ENCODE results near the gene NIPAL4.

NIPAL4 gene

DNA sequence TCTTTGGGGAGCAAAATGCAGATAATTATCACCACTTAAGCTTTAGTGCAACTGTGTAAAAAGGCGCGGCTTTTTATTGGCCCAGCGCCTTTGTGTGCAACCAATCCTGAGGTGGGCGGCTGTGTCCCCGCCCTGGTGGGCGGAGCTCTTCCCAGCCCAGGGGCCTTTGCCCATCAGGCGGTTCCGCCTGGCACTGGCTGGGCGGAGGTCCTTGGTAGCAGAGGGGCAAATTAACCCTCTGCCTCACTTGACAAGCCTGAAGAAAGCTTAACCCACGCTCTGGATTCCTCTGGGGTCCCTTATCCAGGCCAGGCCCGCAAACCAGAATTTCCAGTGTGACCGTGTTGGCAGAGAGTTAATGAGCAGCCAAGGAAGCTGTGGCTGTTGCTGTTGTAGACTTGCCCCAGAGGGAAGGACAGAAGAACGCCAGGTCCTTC is 12.8 kb upstream of the NIPAL4 start:
- 86 to 88% methylated on average over 13 of the region's 13 CpGs for WGBS, 2 experiments (ENCODE audit: insufficient coverage in 2 of 2)
- H3K27ac ChIP-seq (ENCODE audit: low read depth, low read length, severe bottlenecking), result no peak overlapping the region

DNA sequence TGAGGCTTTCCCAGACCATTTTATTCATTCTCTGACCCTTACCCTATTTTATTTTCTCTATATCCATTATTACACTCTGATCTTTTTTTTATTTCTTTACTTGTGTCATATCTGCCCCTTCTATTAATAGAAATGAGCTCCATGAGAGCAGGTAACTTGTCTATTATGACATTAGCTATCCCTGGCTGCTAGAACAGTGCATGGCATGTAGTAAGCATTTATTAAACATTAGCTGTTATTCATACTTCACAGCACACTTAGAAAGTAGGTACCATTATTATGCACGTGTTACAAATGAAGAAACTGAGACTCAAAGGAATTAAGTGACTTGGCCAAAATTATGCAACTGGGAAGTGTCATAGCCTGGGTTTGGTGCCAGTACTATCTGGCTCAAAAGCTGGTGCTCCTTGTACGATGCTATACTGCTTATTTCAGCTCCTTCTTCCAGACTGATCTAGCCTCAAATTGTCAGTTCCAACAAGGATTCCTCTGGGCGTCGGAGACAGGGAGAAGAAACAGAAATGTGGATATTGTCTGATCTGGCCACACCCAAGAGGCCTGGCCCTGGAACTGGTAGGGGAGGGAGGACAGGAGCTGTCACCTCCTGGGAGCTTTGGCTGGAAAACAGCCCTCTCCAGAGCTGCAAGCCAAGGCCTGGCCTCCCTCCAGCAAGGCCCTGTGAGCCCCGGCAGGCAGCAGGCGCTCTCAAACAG is 10.8 kb upstream of the NIPAL4 start:
- Histone ChIP-seq H3K4me3 (ENCODE audit: extremely low read depth, insufficient read depth, low read length, poor library complexity, severe bottlenecking) (no peak overlapping the region), H3K36me3 (ENCODE audit: control insufficient read depth, insufficient read depth, low read length) (no peaks in the 10 kb centered on the region), H3K9me3 (ENCODE audit: control insufficient read depth, low read length) (no peaks in the 10 kb centered on the region), H3K27ac (ENCODE audit: low read depth, low read length, severe bottlenecking) (no peak overlapping the region), H3K4me1 (ENCODE audit: control insufficient read depth, insufficient read depth, low read length, poor library complexity, severe bottlenecking) (no peaks in the 10 kb centered on the region)
- WGBS, 2 experiments (ENCODE audit: insufficient coverage in 2 of 2), result 86 to 94% methylated on average over 3 to 6 of the region's 6 CpGs

More for the DNA sequence above, 12.8 kb upstream of the NIPAL4 start:
- Histone ChIP-seq H3K36me3 (ENCODE audit: control insufficient read depth, insufficient read depth, low read length) (no peaks in the 10 kb centered on the region), H3K4me1 (ENCODE audit: control insufficient read depth, insufficient read depth, low read length, poor library complexity, severe bottlenecking) (no peaks in the 10 kb centered on the region), H3K9me3 (ENCODE audit: control insufficient read depth, low read length) (no peaks in the 10 kb centered on the region), H3K4me3 (ENCODE audit: extremely low read depth, insufficient read depth, low read length, poor library complexity, severe bottlenecking) (no peak overlapping the region)

DNA sequence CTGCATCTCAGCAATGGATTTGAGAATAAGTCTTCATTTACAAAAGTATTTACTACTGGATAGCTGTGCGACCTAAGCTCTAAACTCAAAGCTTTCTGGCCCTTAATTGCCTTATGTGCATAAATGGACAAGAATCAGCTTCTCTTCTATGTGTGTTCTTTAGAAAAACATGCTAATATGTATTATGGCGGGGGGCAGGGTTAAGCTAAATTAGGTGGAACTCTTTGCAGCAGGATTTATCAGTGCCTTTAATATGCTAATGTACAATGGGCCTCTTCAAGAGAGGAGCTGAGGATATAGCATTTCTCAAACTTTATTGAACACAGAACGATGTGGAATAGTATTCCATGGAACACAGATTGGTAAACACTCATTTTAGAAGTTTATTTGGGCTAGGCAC is 10.0 kb upstream of the NIPAL4 start:
- H3K27ac ChIP-seq (ENCODE audit: low read depth, low read length, severe bottlenecking), result no peak overlapping the region
- no peaks in the 10 kb centered on the region for H3K36me3 ChIP-seq (ENCODE audit: control insufficient read depth, insufficient read depth, low read length)
- 100% methylated on average over 2 of the region's 3 CpGs; no CpG with 5 or more reads in 1 of the 2 experiments for WGBS, 2 experiments (ENCODE audit: insufficient coverage in 2 of 2)
- no peak overlapping the region for H3K4me3 ChIP-seq (ENCODE audit: extremely low read depth, insufficient read depth, low read length, poor library complexity, severe bottlenecking)
- H3K4me1 ChIP-seq (ENCODE audit: control insufficient read depth, insufficient read depth, low read length, poor library complexity, severe bottlenecking), result no peaks in the 10 kb centered on the region
- no peaks in the 10 kb centered on the region for H3K9me3 ChIP-seq (ENCODE audit: control insufficient read depth, low read length)

DNA sequence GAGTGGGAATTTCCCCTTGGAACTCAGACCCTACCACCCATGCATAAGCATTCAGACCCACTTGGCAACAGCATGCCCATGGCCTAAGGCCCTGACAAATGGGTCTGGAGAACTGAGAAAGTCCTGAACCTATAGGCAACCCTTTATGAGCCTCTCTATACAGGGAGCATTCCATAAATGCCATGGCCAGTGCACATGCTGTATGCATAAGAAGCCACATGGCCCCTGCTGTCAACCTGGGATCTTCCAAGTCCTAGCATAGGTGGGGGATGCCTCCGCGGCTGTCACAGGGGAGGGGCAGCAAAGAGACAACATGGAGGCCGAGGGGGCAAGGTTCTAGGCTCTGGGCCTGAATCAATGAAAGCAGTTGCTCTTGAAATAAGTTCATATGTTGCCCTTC is 8.2 kb upstream of the NIPAL4 start:
- no peak overlapping the region for H3K4me3 ChIP-seq (ENCODE audit: extremely low read depth, insufficient read depth, low read length, poor library complexity, severe bottlenecking)
- no peaks in the 10 kb centered on the region for H3K36me3 ChIP-seq (ENCODE audit: control insufficient read depth, insufficient read depth, low read length)
- 85% methylated on average over 3 of the region's 3 CpGs; no CpG with 5 or more reads in 1 of the 2 experiments for WGBS, 2 experiments (ENCODE audit: insufficient coverage in 2 of 2)

DNA sequence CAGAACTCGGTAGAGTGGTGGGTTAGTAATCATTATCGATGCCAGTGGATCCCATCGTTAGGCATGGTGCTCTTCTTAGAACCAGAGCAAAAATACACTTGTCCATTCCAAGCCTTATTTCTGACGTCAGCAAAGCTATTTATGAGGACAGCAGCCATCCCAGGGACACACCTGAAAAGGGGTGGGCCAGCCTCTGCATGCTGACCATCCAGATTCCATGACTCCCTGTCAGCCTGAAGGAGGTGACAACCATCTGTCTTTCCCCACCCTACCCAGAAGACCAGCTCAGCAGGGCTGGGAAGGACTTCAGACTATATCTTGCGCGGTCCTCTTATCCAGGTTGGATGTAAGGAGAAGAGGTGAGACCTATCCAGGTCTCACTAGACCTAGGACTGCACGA is 5.7 kb upstream of the NIPAL4 start:
- H3K9me3 ChIP-seq (ENCODE audit: control insufficient read depth, low read length), result no peaks in the 10 kb centered on the region
- no peaks in the 10 kb centered on the region for H3K36me3 ChIP-seq (ENCODE audit: control insufficient read depth, insufficient read depth, low read length)
- H3K4me1 ChIP-seq (ENCODE audit: control insufficient read depth, insufficient read depth, low read length, poor library complexity, severe bottlenecking), result peaks cover under 1% of the 10 kb centered on the region
- 86 to 89% methylated on average over 5 to 6 of the region's 7 CpGs for WGBS, 2 experiments (ENCODE audit: insufficient coverage in 2 of 2)
- H3K4me3 ChIP-seq (ENCODE audit: extremely low read depth, insufficient read depth, low read length, poor library complexity, severe bottlenecking), result no peak overlapping the region
- H3K27ac ChIP-seq (ENCODE audit: low read depth, low read length, severe bottlenecking), result no peak overlapping the region

More for the DNA sequence above, 8.2 kb upstream of the NIPAL4 start:
- H3K27ac ChIP-seq (ENCODE audit: low read depth, low read length, severe bottlenecking), result no peak overlapping the region
- H3K4me1 ChIP-seq (ENCODE audit: control insufficient read depth, insufficient read depth, low read length, poor library complexity, severe bottlenecking), result no peaks in the 10 kb centered on the region
- no peaks in the 10 kb centered on the region for H3K9me3 ChIP-seq (ENCODE audit: control insufficient read depth, low read length)

DNA sequence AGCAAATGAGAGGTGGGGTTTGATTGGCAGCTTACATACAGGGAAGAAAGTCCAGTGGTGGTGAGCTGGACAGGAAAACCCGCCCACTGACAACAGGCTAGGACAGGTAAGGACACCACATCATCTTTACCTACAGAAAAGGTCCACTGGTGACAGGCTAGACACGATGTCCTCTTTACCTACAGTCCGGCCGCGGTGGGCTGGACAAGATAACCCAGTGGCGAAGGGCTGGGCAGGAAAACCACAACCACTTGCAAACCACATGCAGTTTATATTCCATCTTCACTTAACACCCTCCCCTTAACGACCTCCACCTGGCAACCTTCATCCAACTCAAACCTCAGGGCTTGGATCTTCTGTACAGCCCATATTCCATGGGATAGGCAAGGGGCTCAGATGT is 5.0 kb upstream of the NIPAL4 start:
- H3K36me3 ChIP-seq (ENCODE audit: control insufficient read depth, insufficient read depth, low read length), result no peaks in the 10 kb centered on the region
- no peak overlapping the region for H3K4me3 ChIP-seq (ENCODE audit: extremely low read depth, insufficient read depth, low read length, poor library complexity, severe bottlenecking)
- no peak overlapping the region for H3K27ac ChIP-seq (ENCODE audit: low read depth, low read length, severe bottlenecking)
- H3K4me1 ChIP-seq (ENCODE audit: control insufficient read depth, insufficient read depth, low read length, poor library complexity, severe bottlenecking), result peaks cover 4% of the 10 kb centered on the region
- no peaks in the 10 kb centered on the region for H3K9me3 ChIP-seq (ENCODE audit: control insufficient read depth, low read length)
- WGBS, 2 experiments (ENCODE audit: insufficient coverage in 2 of 2), result 87 to 95% methylated on average over 6 to 7 of the region's 7 CpGs

DNA sequence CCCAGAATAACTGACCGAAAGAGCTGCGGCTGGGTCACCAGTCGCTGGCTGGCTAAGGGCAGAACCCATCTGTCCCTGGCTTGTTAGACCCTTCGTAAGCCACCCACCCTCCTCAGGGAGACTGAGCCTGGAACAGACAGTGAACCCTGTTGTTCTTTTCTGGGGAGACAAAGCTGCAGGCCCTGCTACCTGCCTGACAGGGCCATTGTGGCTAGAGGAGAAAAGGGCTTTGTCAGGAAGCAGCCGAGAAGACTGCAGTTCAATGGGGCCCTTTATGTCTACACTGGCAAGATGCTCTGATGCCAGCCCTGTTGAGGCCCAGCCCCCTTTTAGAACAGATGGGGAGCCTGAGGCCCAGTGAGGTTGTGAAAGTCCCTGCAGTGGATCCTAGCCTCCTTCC is 3.7 kb upstream of the NIPAL4 start:
- 79 to 85% methylated on average over 5 of the region's 5 CpGs for WGBS, 2 experiments (ENCODE audit: insufficient coverage in 2 of 2)
- no peaks in the 10 kb centered on the region for H3K9me3 ChIP-seq (ENCODE audit: control insufficient read depth, low read length)
- no peaks in the 10 kb centered on the region for H3K36me3 ChIP-seq (ENCODE audit: control insufficient read depth, insufficient read depth, low read length)

DNA sequence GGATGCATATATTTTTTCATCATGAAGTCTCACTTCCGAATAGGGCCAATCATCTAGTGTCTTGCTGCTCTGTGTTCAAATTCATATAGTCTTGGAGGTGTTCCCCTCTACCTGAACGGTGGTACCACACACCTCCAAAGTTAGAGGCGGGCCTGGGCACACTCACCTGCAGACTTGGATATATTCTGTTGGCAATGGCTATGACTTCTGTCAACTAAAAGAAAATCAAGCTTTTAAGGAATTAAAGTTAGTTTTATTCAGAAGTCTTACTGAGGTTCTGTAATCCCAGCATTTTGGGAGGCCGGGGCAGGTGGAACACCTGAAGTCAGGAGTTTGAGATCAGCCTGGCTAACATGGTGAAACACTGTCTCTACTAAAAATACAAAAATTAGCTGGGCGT is 2.6 kb upstream of the NIPAL4 start:
- 91 to 95% methylated on average over 3 to 4 of the region's 5 CpGs for WGBS, 2 experiments (ENCODE audit: insufficient coverage in 2 of 2)
- no peaks in the 10 kb centered on the region for H3K9me3 ChIP-seq (ENCODE audit: control insufficient read depth, low read length)
- H3K4me3 ChIP-seq (ENCODE audit: extremely low read depth, insufficient read depth, low read length, poor library complexity, severe bottlenecking), result no peak overlapping the region
- no peaks in the 10 kb centered on the region for H3K36me3 ChIP-seq (ENCODE audit: control insufficient read depth, insufficient read depth, low read length)
- H3K4me1 ChIP-seq (ENCODE audit: control insufficient read depth, insufficient read depth, low read length, poor library complexity, severe bottlenecking), result peaks cover 7% of the 10 kb centered on the region
- no peak overlapping the region for H3K27ac ChIP-seq (ENCODE audit: low read depth, low read length, severe bottlenecking)

More for the DNA sequence above, 3.7 kb upstream of the NIPAL4 start:
- Histone ChIP-seq H3K4me3 (ENCODE audit: extremely low read depth, insufficient read depth, low read length, poor library complexity, severe bottlenecking) (no peak overlapping the region), H3K27ac (ENCODE audit: low read depth, low read length, severe bottlenecking) (no peak overlapping the region), H3K4me1 (ENCODE audit: control insufficient read depth, insufficient read depth, low read length, poor library complexity, severe bottlenecking) (peaks cover 7% of the 10 kb centered on the region)

DNA sequence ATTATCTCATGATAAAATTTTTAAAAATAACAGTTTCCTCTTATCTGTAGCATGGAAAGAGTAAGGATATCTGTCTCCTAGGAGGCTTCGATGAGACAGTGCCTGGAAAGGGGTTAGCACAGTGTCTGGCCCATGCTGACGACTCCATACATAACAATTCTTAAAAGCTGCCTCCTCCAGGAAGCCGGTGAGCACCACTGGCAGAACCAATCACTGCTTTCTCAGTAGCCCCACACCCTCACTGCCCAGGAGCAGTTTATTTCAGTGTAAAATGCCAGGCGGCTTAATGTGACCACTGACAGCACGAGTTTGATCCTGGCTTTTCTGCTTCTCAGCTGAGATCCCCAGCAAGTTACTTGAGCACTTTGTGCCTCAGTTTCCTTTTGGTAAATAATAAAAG is 1.2 kb upstream of the NIPAL4 start:
- Histone ChIP-seq H3K36me3 (ENCODE audit: control insufficient read depth, insufficient read depth, low read length) (no peaks in the 10 kb centered on the region), H3K27ac (ENCODE audit: low read depth, low read length, severe bottlenecking) (no peak overlapping the region), H3K4me3 (ENCODE audit: extremely low read depth, insufficient read depth, low read length, poor library complexity, severe bottlenecking) (no peak overlapping the region), H3K4me1 (ENCODE audit: control insufficient read depth, insufficient read depth, low read length, poor library complexity, severe bottlenecking) (peaks cover 18% of the 10 kb centered on the region), H3K9me3 (ENCODE audit: control insufficient read depth, low read length) (no peaks in the 10 kb centered on the region)
- 32 to 57% methylated on average over 1 to 5 of the region's 5 CpGs for WGBS, 2 experiments (ENCODE audit: insufficient coverage in 2 of 2)

DNA sequence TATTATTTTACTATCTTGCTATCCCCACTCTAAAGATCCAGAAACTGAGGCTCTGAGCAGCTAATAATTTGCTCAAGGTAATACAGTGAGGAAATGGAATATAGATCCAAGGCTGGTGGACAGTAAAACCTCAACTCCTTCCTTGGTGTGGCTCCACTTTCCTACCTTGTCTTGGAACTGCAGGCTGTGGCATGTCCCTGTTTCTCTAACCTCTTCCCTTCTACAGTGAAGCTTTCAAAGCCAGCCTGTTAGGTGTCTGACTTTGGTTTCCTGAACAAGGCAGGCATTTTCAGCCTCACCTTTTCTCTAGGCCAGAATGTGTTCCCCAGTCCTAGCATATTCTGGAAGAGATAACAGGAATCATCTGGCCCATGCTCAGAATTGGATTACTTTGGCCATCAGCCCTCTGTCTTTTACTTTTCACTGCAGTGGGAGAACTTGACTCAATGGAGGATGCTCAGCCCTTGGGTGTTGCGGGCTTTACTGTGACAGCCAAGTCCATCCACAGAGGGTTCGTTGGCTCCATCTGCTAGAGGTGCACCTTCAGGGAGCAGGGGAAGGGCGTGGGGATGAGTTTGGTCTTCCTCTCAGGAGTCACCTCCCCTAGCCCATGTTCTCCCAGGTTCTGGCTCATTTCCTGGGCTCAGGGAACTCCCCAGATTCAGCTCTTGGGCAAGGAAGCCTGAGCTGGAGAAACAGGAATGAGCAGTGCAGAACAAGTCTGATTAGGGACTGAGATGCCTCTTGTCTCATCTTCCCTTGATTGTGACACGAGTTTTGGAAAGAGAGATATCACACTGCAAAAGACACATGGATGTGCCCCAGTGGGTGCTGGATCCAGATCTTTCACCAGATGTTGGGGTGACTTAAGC is 1.1 kb downstream of the NIPAL4 start:
- H3K9me3 ChIP-seq (ENCODE audit: control insufficient read depth, low read length), result no peaks in the 10 kb centered on the region
- H3K4me3 ChIP-seq (ENCODE audit: extremely low read depth, insufficient read depth, low read length, poor library complexity, severe bottlenecking), result peak overlapping the region; percentile 45
- peaks cover 34% of the 10 kb centered on the region for H3K4me1 ChIP-seq (ENCODE audit: control insufficient read depth, insufficient read depth, low read length, poor library complexity, severe bottlenecking)
- H3K36me3 ChIP-seq (ENCODE audit: control insufficient read depth, insufficient read depth, low read length), result peaks cover 6% of the 10 kb centered on the region
- H3K27ac ChIP-seq (ENCODE audit: low read depth, low read length, severe bottlenecking), result no peak overlapping the region
- 85 to 92% methylated on average over 4 of the region's 4 CpGs for WGBS, 2 experiments (ENCODE audit: insufficient coverage in 2 of 2)

Data from mesodermal cell (in vitro differentiated cells).